GM19372 (cell line): ENCODE data around the gene ZNF620.
"Not testable (repeated sequence)": the region's sequence is repeated elsewhere in the genome, so short reads cannot be mapped to it uniquely, and the experiment has no call there.

Experiments
- ATAC-seq: cut with Tn5 transposase; IDR thresholded peaks from one replicate; pipeline ENCODE4 v1.9.1; 2021; ENCODE audit warnings: mild to moderate bottlenecking, low read depth, moderate library complexity; ENCODE audit not compliant: unreplicated experiment

The ZNF620 gene

GRCh38 chr3:40499952-40500351 lies 5.9 kb upstream of the ZNF620 start:
- ATAC-seq = no peak

- ATAC-seq = no peak
Measured at GRCh38 chr3:40502034-40502433, 3.8 kb upstream of the ZNF620 start.

GRCh38 chr3:40504636-40505430 lies 1.0 kb upstream of the ZNF620 start:
- ATAC-seq = no peak

- no peak for ATAC-seq
Measured at GRCh38 chr3:40511031-40511718, 5.3 kb downstream of the ZNF620 start.

GRCh38 chr3:40516201-40516600 lies 10.4 kb downstream of the ZNF620 start:
- ATAC-seq = no peak

GRCh38 chr3:40518067-40518466 lies 12.2 kb downstream of the ZNF620 start:
- no peak for ATAC-seq

GRCh38 chr3:40518848-40519247 lies 13.0 kb downstream of the ZNF620 start:
- ATAC-seq = no peak

GRCh38 chr3:40521254-40521653 lies 15.4 kb downstream of the ZNF620 start:
- no peak for ATAC-seq

- no peak for ATAC-seq
Measured at GRCh38 chr3:40523781-40524180, 17.9 kb downstream of the ZNF620 start.

GRCh38 chr3:40524222-40524567 lies 18.4 kb downstream of the ZNF620 start:
- ATAC-seq = peak; percentile 2

- peak; percentile 99 for ATAC-seq
Measured at GRCh38 chr3:40524568-40525285, 18.9 kb downstream of the ZNF620 start, which contains the start of gene ZNF621. Gene ZNF621 (plus strand): TSS chr3:40524960. CDS start chr3:40525841, 881 bp downstream.

GRCh38 chr3:40528426-40528825 lies 22.6 kb downstream of the ZNF620 start:
- no peak for ATAC-seq

- no peak for ATAC-seq
Measured at GRCh38 chr3:40532252-40532651, 26.4 kb downstream of the ZNF620 start.

- ATAC-seq = no peak
Measured at GRCh38 chr3:40534283-40534682, 28.4 kb downstream of the ZNF620 start.

GRCh38 chr3:40546816-40547215 lies 41.0 kb downstream of the ZNF620 start:
- ATAC-seq = no peak

GRCh38 chr3:40550167-40550566 lies 44.3 kb downstream of the ZNF620 start:
- ATAC-seq = no peak

GRCh38 chr3:40557575-40558161 lies 51.8 kb downstream of the ZNF620 start:
- ATAC-seq = no peak

GRCh38 chr3:40562482-40562881 lies 56.6 kb downstream of the ZNF620 start:
- not testable (repeated sequence) for ATAC-seq

- ATAC-seq = not testable (repeated sequence)
Measured at GRCh38 chr3:40565629-40566028, 59.8 kb downstream of the ZNF620 start.

GRCh38 chr3:40566694-40567093 lies 60.9 kb downstream of the ZNF620 start:
- no peak for ATAC-seq
